Hippocampal formation (tissue), 2 donors: Measurements from ENCODE around the gene STX10.
"Not testable (repeated sequence)": the region's sequence is repeated elsewhere in the genome, so short reads cannot be mapped to it uniquely, and the experiment has no call there.

ENCODE experiments used
- DNase-seq, 2 donors: peaks; one replicate each; lab custom pipeline; 2025; lab: John Stamatoyannopoulos, UW

Gene STX10

DNA sequence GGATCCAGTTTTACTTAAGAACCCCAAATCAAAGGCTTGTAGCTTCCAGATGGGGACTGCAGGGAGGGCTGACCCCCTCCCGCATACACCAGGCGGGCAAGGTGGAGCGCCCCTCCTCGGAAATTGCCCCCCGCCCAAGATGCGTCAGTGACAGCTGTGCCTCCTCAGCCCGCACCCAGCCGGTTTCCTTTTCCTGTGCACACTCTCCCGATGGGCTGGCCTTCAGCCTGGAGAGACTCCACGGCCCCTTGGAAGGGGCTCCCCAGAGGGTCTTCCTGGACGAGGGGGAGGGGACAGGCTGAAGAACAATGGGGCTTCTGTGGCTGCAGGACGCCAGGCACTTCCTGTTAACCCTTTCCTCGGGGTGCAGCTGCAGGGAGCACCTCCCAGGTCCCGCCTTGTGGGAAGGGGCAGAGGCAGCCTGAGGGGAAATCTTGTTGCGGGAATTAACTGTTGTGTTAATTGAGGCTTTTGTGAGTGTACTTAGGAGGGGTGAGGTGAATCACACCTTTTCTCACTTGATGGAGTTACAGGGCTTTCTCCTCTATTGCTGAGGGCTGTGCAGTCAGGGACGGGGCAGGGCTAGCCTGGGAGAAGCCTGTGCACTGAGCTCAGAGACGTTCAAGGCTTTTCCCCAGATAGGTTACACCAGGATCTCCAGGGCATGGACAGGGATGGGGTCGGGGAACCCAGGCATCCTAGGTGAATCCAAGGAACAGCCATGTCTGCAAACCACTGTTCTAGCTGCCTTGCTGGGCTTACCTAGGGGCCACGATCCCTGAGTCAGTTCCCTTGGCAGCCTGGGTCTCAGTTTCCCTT, 14.4 kb upstream of the STX10 start:
- DNase-seq, result no peak

DNA sequence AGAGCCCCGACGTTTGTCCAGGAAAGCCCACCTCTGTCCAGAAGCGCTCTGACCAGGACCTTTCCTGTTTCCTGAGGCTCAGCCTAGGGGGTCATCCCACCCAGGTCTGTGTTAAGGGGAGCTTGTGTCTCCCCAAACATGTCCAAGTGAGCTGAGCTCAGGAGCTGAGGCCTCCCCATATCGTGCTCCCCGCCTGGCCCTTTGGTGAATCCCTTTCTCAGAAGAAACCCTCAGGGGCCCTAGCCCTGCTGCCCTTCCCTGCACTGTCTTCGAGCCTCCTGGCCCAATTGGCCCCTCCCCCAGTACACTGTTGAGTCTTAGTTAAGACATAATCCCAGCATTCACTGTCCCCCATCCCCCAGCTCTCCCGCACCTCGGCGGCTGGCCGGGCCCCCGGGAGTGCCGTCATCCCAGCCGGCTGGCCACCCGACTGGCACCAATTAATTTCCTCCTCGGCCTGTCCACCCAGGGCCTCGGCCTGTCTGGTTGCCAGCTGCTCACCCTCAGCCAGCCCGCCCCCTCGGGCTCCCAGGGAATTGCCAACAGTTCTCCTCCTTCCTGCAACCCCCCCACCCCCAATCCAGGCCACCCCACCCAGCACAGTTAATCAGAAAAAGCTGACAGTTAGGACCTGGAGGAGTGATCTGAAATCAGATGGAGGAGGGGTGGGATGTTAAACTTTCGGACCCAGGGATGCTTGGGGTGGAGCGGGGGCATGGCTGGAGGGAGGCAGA, 13.6 kb upstream of the STX10 start:
- DNase-seq, result no peak

DNA sequence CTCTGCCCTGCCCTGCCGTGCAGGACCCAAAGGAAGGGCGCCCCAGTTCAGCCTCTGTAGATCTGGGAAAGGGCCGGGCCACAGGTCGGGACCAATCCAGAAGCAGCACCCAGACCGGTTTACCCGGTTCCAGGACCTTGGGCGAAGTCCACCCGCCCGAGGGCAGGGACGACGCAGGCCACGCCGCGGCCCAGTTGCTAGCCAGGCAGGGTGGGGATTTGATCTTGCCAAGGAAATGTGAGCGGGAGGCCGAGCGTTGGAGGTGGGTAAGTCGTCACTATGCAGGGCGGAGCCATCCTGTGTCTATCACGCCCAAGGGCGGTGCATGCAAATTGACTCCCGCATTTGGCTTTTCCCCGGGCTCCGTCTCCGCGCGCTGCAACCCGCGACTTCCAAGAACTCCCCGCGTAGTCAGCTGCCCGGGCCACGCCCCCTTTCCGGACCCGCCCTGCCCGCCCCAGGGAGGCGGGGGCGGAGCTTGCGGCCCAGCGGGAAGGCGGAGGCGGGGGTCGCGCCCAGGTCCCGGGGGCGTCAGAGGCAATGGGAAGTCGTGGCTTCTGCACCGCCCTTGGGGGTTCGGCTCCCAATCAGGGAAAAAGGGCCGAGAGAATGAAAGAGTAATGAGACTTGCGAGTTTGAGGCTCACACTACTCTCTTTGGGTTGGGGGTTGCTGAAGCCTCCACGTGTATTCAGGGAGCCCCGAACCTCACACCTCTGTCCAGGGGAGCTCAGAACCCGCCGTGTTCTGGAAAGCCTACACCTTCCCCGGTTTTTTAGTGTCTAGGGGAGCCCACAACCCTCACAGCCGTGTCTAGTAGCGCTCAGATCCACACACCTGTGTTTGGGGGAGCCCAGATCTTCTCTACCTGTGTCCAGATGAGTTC, 12.8 kb upstream of the STX10 start:
- DNase-seq, result peak; percentile 82 to 85

DNA sequence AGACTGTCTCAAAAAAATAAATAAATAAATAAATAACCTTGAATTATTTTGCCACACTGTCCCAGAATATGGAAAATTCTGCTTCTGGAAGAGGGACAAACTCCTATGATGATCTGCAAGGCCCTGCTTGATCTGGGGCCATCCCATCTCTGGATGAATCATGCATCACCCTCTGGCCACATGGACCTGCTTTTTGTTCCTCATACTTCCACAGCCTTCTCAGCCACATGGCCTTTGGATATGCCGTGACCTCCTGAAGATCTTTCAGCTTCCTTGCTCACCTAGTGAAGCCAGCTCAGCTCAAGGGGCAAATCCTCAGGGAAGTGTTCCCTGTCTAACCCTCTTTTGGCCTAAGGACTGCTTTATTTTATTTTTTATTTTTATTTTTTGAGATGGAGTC, 10.4 kb upstream of the STX10 start:
- no peak for DNase-seq

DNA sequence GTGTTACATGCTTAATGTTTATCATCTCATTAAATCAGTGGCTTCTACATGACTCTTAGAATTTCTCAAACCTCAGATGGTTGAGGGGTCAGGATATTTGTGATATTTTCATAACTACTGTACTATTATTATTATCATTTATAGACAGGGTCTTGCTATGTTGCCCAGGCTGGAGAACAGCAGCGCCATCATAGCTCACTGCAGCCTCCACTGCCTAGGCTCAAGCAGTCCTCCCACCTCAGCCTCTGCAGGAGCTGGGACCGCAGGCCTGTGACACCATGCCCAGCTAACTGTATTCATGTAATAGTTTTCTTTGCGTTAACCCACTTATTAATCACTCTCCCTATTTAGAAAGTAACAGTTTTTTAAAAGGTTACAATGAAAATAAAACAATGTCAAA, 9.5 kb upstream of the STX10 start:
- DNase-seq, result no peak

DNA sequence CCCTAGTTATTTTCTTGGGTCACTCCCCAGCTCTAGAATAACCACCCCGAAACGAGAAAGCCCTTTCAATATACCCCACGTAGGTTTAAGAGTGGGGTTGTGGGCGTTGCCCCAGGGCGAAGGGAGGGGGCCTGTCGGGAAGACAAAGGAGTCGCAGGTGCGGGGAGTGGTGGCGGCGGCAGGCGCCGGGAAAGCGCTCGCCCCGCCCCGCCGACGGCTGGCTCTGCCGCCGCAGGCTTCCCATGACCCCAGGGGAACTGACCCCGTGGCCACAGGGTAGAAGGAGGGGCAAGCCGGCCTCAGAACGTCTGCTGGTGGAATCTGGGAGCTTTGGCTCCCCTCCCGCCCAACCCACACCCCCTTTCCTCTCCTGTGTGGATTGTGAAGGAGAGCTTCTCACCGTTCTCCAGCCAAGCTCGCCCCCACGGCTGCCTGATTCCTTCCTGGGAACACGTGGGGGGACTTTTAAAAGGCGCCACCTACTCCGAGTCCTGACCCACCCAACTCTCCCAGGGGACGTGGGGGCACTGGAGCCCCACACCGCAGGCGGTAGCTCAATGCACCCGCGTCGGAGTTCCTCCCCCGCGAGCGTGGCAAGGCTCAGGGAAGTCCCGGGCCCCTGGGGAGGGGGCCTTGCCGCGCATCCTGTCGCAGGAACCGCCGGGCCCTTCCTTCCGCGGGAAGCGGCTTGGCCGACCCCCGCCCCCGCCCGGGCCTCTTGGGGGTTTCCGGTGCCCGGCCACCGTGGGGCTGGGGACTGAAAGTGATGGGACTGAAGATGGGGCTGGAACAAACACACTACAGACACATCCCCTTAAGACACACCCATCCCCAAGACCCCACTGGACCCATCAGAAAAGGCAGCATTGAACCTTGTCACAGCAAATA, 5.5 kb upstream of the STX10 start:
- no peak for DNase-seq

DNA sequence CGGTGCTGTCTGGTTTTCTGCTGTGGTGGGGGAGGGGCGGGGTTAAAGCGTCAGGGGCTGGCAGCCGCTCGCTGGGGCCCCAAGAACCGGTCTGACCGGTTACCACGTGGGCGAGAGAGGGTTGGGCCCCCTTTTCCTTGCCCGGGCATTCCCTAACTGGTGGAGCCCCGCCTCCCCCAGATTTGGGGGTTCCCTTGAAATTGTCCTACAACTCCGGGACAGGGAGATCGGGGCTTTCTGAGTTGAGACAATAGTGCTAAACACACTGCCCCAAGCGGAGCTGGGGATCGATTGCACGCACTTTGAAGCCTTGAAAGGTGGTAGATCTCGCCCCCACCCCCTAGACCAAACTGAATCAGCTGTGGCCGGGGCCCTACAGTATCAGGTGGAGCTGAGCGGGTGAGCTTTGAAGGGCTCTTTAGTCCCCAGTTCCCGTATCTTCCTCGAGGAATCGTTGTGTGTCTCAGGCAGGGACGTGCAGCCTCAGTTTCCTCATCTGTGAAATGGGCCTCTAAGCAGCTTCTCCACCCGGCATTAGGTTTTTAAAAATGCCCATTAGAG, 4.8 kb upstream of the STX10 start:
- DNase-seq, result no peak

DNA sequence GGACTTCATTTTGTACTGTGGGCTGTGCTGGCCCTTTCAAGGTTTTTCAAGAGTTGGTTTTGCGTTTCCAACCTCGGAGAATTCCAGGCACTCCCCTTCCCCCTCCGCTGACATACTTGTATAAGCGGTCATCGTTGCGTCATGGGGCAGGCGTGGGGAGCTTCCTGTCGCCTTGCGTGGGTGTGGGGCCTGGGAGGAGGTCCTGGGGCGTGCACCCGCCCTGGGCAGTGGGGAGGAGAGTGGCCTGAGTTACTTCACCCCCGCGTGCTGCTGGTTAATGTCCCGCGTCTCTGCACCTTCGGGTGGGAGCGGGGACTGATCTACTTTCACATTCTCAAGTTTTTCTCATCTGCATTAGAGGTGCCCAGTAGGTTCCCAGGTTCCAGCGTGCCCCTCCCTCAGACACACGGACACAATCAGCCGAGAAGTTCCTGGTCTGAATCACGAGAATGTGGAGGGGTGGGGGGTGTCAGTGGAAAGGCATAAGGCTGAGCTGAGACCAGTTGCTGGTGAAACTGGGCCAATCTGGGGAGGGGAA, 4.1 kb upstream of the STX10 start:
- DNase-seq, result no peak

DNA sequence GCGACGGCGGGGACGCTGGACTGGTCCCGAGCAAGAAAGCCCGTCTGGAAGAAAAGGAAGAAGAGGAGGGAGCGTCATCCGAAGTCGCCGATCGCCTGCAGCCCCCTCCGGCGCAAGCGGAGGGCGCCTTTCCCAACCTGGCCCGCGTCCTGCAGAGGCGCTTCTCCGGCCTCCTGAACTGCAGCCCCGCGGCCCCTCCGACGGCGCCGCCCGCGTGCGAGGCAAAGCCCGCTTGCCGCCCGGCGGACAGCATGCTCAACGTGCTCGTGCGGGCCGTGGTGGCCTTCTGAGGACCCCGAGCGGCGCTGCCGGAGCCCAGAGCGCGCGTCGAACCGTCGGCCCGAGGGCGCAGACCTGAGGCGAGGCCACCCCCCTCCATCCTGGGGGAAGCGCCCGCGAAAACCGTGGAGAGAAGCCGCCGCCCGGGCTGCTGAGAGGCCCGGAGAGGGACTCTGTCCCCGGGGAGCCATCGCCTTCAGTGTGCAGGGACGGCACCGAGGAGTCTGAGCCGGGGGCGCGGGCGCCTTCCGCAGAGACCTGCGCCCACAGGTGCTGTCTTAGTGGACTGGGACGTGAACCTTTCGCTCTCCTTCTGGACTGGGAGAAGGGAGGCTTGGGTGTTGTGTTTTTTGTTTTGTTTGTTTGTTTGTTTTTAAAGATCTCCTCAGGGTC, 3.5 kb upstream of the STX10 start:
- DNase-seq, result no peak

DNA sequence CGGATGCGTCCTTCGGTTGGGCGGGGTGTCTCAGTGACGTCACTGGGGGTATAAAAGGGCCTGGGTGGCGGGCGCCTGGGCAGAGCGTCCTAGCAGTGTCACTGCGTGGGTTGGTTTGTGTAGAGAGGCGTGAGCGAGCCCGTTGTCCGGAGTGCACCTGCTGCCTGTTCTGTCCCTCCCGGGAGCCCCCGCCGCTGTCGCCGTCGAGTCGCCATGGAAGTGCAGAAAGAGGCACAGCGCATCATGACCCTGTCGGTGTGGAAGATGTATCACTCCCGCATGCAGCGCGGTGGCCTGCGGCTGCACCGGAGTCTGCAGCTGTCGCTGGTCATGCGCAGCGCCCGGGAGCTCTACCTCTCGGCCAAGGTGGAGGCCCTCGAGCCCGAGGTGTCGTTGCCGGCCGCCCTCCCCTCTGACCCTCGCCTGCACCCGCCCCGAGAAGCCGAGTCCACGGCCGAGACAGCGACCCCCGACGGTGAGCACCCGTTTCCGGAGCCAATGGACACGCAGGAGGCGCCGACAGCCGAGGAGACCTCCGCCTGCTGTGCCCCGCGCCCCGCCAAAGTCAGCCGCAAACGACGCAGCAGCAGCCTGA, 2.9 kb upstream of the STX10 start:
- DNase-seq, result peak; percentile 91 to 93

DNA sequence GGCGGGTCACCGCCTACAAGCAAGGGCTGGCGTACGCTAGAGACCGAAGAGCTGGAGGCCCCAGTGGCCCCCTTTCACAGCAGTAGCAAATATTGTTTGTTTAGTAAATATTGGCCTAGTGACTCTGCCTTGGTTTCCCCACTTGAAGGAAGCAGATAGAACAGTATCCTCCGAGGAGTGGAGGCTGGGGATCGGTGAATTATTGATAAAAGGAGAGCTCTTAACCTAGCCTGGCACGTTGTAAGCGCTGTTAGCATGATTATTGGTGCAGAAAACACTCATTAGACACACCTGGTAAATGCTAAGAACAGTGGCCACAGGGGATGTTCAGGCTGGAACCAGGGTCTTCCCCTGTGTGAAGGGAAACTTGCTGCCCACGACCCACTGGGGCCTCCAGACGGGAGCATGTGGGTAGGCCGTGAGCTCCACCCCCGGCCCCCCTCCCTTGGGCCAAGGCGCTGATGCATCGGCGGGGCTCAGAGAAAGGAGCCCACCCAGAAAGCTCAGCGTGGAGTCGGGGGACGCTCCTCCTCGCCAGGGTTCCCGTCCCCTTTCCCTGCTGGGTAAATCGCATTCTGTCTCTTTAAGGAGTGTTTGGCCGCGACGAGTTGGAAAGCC, 2.3 kb upstream of the STX10 start:
- no peak for DNase-seq

DNA sequence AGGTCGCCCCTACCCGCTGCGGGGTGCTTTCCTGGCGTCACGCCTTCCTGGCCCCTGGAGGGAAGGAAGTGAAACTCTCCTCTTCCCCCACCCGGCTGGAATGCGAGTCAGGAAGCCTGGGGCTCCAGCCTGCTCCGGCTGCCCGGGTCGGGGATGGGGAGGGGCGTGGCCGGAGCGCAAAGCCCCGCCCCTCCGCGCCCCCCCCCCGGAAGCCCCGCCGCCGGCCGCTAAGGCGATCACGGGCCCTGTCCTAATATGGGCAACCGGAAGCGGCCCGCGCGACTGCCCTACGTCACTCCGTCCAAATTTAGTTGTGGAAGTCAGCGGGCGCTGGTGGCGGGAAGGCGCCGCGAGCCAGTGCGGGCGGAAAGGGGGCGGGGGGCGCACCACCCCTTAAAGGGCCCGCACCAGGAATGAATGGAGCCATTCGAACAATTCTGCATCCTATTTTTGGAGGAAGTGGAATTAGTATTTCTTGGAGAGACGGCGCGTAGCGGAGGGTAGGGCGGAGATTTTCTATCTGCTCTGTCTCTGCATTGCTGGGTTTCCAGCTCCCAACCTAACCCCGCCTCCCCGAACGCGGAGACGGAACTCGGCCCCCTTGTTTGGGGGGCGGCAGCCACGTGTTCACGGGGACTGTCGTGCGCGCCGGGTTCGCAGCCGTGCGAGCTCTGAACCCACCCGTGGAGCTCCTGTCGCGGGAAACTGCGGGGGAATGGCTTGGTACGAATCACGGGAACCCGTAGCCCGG, 1.6 kb upstream of the STX10 start:
- peak; percentile 95 for DNase-seq

DNA sequence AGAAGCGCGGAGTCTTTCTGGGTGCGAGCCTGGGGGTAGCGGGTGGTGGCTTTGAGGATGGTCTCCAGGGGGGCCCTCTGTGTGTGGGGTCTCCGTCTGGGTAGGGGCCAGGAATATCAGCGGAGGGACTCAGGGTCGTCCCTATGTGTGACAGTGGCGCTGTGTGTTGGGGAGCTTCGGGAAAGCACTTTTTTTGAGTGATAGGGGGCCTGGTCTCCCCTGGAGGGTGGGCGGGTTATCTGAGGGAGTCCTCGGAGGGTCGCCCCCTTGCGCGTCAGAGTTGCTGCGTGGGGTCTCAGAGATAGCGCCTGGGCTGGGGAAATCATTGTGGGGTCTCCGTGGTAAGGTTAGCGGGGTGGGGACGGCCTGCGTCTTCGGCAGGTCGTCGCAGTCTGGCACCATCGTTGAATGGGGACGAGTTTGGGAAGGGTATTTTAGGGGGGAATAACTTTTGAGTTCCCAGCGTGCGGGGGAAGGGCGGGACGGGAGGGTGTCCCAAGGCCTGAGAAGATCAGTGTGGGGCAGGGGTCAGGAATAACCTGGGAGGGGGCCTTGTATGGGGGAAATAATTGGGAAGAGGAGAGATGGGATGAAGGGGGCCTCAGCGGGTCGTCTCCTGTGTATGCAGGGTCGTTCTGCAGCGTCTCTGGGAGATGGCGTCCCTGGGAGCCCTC, 893 bp upstream of the STX10 start:
- DNase-seq, result no peak

DNA sequence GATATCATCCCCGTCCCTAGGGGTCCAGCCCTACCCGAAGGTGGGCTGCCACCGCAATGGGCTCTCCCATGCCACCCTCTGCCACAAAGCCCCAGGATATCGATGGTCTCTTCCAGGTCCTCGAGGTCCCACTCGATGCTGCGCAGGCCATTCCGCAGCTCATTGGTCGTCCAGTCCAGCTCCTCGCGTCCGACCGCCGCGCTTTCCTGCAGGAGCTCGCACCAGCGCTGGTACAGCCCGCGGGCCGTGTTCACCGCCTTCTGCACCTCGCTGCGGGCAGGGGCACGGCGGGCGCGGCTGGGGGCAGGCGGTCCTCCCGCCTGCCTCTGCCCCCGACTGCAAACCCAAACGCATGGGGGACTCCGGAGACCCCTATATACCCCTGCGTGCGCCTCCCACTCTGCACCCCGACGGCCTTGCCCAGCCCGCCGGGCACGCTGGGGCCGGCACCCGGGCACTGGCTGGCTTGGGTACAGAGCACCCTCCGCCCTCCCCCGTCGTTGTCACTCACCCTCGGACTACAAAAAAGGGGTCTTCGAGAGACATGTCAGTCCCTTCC, 468 bp downstream of the STX10 start:
- no peak for DNase-seq

DNA sequence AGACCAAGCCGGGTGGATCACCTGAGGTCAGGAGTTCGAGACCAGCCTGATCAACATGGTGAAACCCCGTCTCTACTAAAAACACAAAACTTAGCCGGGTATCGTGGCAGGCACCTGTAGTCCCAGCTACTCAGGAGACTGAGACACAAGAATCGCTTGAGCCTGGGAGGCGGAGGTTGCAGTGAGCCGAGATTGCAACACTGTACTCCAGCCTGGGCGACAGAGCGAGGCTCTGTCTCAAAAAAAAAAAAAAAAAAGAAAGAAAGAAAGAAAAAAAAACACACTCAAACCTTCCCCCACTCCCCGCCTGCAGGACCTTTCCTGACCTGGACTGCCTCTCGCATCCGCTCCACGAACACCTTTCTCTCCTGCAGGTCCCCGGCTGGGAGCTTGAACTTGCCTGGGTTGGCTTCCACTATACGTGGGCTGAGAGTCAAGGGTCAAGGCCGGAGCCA, 975 bp downstream of the STX10 start:
- DNase-seq, result not testable (repeated sequence)

DNA sequence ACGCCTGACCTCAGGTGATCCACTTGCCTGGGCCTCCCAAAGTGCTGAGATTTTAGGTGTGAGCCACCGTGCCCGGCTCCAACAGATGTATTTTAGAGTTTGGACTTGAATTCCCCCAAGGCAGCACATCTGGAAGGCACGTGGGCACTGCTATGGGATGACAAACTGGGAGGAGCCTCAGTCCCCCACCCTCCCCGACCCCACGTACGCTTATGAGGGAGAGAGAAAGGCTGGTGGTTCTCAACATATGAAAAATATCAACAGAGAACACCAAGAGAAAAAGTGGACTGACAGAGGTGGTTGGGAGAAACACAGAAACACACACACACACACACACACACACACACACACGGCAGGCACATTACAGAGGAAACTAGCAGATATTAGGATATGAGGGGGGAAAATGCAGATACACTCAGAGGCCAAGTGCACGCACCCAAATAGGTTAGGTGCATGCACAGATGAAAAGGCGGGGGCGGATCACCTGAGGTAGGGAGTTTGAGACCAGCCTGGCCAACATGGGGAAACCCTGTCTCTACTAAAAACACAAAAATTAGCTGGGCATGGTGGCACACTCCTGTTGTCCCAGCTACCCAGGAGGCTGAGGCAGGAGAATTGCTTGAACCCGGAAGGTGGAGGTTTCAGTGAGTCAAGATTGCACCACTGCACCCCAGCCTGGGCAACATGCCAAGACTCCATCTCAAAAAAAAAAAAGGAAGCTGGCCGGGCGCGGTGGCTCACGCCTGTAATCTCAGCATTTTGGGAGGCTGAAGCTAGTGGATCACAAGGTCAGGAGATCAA, 3.2 kb downstream of the STX10 start:
- no peak for DNase-seq
